Astrocyte of the cerebellum (primary cell): ENCODE data around the gene RAPGEF5.

ENCODE experiments used
- DNase-seq: peaks from one replicate; pipeline ENCODE4 v3.0.0-alpha.2; 2011; ENCODE audit warnings: low read depth
- H3K4me3 ChIP-seq: 2 replicates; pipeline ENCODE4 v1.5.1; 2011; ENCODE audit warnings: mild to moderate bottlenecking, low read depth, low read length, moderate library complexity
- CTCF ChIP-seq: IDR thresholded peaks from 2 replicates; pipeline ENCODE4 v1.5.1; 2012; ENCODE audit warnings: low read length, low read depth, moderate library complexity, mild to moderate bottlenecking; ENCODE audit errors: missing control alignments
- in situ Hi-C: cut with HindIII; loops from 2 replicates; pipeline ENCODE4 v1.10.0; 2017; ENCODE audit warnings: low sequenced_read_pairs

The RAPGEF5 gene

GRCh38 chr7:22400936-22401553, 44.1 kb upstream of the RAPGEF5 start:
- no peak for TF ChIP-seq CTCF
- no peak for DNase-seq
- in situ Hi-C loops: no loop called here
- no peak overlapping the region for H3K4me3 ChIP-seq

GRCh38 chr7:22400150-22400814, 43.3 kb upstream of the RAPGEF5 start:
- in situ Hi-C loops: no loop called here
- TF ChIP-seq CTCF: no peak
- no peak for DNase-seq
- no peak overlapping the region for H3K4me3 ChIP-seq

GRCh38 chr7:22399546-22399945, 42.6 kb upstream of the RAPGEF5 start:
- DNase-seq: no peak
- no peak overlapping the region for H3K4me3 ChIP-seq
- in situ Hi-C loops: no loop called here
- no peak for TF ChIP-seq CTCF

- in situ Hi-C loops: no loop called here
- no peak for TF ChIP-seq CTCF
- no peak for DNase-seq
- no peak overlapping the region for H3K4me3 ChIP-seq
Observed at GRCh38 chr7:22399091-22399490, 42.1 kb upstream of the RAPGEF5 start.

GRCh38 chr7:22397981-22398380, 41.0 kb upstream of the RAPGEF5 start:
- no peak for DNase-seq
- H3K4me3 ChIP-seq: no peak overlapping the region
- TF ChIP-seq CTCF: no peak
- in situ Hi-C loops: no loop called here

- DNase-seq: no peak
- in situ Hi-C loops: no loop called here
- no peak overlapping the region for H3K4me3 ChIP-seq
- TF ChIP-seq CTCF: no peak
Observed at GRCh38 chr7:22395222-22395621, 38.3 kb upstream of the RAPGEF5 start.
